A172 (cell line): ENCODE measurements around the gene SEC16A. TPM values are rescaled to one million over a fixed set of nuclear protein-coding genes. Genes with fewer than 3 reads are reported as not detected.

Experiments used
- DNase-seq: peaks from one replicate; pipeline ENCODE4 v3.0.0-alpha.2; 2015; ENCODE audit warnings: low spot score
- total RNA-seq: library from RNA; depleted of rRNA; stranded (reverse); fragments of >200 nt; shearing (Covaris generic); gene quantifications from 2 replicates; pipeline ENCODE4 v1.2.3, GENCODE V29; 2014

SEC16A gene
- total RNA-seq, 1 experiment from 2014 or later = 46.3 TPM

DNA sequence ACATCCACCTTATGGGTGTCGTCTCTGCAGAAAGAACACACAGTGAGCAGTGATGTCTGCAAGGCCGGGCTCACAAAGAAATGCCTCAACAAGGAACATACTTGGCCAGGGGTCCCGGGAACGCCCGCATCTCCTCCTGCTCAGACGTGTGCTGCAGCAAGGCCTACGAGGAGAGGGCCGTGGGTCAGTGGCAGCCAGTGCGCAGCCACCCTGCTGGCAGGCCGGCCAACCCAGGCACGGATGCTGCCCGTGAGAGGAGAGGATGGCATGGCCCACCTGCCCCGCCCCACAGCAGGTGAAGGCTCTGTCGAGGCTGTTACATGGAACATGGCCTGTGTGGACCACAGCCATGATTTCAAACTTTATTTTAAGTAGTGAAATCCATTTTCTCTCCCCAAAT is 19.3 kb downstream of the SEC16A start:
- no peak for DNase-seq

DNA sequence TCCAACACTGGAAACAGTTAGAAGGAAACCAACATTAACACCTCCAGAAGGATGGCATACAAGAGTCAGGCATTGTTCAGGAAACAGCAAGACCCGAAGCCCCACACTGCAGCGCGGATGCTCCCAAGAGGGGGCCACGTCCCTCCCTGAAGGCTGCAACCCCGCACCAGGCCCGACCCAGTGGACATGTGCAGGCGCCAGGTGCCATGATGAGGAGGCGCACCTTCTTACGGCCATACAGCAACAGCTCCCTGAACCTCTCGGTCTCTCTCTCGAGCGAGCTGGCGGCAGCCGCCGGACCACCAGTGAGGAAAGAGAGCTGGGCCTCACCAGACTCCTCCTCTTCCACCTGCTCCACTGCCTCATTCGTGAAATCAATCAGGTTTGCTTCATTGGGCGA is 20.2 kb downstream of the SEC16A start:
- DNase-seq = no peak

DNA sequence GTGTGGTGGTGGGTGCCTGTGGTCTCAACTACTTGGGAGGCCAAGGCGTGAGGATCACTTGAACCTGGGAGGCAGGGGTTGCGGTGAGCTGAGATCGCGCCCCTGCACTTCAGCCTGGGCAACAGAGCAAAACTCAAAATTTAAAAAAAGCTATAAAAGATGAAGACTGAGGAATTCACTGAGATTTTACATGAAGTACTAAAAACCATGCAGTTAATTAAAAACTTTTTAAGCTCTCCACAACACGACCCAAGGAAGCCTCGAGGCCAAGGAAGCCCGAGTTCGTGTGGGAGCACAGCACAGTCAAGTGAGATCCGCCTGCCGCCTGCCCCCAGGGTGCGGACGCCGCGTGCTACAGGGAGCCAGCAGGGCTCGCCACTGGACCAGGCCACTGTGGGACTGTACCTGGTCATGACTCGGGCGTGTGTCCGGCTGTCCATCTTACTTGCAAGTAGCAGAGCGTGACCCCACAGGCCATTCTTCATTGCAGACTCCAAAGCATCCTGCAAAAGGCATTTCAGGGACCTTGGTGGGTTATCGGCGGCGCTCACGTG is 22.0 kb downstream of the SEC16A start:
- DNase-seq = no peak

DNA sequence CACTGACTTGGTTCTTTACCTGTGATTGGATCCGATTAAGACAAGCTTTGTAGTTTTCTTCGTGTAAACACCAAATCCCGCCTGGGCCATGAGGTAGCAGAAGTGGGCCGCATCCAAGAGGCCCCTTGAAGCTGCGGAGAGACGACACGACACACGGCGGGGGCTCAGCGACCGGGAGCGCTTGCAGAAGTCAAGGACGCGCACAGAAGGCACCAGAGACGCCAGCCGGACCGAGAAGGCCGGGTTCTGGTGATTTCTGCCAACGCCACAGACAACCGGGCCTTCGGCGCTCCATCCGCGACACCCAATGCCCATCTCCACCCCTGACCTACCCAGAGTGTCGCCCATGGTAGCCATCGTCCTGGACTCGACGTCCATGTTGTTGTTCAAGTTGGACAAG is 23.4 kb downstream of the SEC16A start:
- DNase-seq = no peak

DNA sequence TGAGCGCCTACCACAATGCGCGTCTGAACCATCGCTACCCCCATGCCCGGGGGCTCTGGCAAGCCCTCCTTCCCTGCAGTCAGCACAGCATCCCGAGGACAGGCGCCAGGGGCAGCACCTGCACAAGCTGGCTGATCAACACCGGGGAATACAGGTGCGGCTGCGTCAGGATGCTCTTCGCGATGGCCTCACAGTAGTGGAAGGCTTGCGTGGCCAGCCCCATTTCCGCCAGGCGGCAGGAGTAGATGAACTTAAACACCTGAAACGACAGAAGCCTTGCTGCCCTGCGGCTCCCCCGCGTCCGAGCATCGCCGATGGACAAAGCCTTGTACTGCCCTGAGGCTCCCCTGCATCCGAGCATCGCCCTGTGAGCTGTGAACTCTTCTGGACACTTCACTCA is 25.5 kb downstream of the SEC16A start:
- no peak for DNase-seq

DNA sequence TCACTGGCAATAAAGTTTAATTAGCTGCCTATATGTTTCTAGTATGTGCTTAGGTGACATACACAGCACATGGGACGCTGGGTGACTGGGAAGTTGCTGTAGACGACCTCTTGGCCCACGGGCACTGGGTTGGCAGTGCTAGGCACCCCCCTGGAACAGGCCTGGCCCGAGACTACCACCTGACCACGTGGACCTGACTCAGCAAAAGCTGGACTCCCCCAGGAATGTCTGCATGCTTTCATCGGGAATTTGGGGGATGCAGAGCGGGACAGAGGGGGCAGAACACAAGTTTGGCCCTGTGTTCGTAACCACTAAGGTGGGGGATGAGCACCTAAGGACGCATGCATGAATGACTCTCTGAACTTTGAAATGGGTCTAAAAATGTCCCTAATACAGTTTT is 26.6 kb downstream of the SEC16A start:
- no peak for DNase-seq

DNA sequence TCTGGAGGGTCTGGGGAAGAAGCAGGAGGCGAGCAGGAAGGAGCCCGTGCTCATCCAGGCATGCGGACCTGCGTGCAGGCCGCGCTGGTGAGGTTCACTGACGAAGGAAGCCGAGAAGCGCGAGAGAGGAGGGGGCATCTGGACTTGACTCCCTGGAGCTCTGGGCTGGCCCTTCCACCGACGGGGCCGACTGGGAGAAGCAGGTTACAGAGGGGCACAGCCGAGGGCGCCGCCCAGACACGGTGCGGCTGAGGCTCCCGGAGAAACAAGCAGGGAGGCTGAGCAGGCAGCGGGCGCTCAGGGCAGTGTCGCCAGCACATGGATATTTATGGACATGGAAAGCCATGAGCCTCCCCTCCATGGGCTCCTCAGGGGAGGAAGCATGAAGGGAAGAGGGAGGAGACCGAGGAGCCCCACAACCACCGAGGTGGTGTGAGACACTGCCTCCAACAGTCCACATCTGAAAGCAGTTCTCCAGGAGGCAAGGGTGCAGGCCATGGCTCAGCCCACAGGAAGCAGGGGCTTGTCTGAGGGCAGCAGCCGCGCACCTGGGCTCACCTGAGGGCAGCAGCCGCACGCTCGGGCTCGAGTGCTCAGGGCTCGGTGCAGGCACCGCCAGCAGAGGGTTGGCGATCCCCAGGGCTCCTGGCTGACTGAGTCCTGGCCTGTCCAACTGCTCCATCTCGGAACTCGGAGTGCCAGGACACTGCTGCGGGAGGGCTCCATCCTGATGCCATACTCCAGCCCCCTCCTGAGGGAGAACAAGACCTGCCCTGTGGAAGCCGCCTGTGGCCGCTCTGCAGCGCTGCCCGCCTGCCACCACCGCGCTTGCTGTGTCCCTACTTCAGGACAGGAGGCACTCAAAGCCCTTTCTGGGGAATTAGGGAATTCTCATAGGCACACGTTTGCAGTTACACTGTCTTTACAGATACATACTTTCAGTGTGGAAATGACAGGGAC is 27.5 kb downstream of the SEC16A start:
- DNase-seq = no peak

DNA sequence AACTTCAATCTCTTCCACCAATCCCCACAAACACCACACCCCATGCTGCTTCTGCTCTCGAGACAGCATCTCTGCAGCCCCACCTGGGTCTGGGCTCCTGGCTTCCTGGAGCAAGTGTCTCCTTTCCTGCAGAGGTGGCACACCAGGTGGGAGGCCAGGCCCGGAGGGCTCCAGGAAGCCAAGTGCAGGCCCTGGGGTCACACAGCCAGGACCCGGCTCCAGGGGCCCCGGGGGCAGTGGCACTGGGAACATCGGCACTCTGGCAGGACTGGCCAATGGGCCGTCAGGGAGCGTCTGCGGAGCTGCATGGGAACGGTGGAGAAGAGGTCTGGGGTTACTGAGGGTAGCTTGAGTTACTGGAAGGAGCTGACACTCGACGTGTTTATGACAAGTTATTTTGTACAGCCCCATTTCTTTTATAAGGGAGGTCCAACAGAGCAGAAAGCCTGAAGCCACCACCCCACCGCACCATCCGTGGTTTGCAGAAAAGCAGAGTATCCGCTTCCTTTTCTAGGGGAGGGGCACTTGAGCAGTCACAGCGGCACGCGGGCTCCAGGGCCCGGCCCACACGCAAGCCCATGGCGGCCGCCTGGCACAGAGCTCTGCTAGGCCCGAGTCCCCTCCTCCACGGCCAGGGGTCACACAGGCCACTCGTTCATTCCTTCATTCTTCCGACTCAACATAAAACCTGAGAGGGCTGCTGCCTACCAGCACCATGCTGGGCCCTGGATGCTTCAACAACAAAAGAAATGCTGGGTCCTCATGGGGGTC is 28.6 kb downstream of the SEC16A start:
- DNase-seq = no peak

DNA sequence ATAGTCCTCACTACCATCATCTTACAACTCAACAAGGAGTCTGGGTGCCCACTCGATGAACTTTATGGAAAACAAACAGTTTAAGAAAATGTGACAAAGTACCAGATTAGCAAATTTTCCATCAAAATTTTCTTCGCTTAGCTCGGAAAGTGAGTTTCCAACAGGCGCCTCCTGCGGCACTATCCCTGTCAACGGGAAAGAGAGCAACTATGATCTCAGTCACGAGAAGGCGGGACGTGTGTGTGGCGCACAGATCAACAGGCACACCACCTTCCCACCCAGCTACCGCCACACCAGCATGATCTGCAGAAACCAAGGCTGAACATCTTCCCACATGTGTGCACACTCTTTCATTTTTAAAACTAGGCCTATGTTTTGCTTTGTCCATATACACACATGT is 29.5 kb downstream of the SEC16A start:
- DNase-seq = no peak

DNA sequence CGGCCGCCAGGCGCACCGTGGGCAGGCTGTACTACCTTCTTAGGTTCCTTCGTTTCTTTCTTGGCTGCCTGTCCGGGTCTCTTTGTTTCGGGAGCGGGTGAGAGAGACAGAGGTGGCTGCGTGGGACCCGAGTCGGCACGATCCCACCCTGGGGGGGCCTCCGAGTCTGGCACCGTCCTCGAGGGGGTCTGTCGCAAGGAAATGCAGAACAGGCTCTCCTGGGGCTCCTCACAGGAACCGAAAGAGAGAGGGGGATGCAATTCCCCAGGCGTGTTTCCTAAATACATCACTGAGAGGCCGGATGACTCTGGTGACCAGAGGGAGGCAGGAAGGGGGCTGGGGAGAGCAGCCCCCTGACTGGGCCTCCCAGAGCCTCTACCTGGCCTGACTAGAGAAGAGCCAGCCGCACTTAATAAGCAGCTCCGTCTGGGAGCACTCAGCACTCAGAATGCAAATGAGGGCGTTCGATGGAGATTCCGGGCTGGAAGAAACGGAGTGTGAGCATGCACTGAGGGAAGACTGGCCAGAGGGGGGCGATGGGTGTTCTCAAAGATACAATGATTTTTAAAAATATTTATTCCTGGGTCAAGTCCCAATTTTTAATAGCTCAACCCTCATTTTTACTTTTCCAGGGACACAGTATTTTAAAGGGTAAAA is 31.5 kb downstream of the SEC16A start:
- no peak for DNase-seq

DNA sequence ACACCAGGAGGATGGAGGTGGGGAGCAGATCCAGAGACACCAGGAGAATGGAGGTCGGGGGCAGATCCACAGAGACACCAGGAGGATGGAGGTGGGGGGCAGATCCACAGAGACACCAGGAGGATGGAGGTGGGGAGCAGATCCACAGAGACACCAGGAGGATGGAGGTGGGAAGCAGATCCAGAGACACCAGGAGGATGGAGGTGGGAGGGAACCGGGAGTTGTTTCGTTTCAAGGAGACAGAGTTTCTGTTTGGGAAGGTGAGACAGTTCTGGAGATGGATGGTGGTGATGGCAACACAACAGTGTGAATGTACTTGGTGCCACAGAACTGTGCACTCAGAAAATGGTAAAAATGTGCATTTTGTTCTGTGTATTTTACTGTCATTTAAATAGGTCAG is 34.2 kb downstream of the SEC16A start:
- DNase-seq = no peak

DNA sequence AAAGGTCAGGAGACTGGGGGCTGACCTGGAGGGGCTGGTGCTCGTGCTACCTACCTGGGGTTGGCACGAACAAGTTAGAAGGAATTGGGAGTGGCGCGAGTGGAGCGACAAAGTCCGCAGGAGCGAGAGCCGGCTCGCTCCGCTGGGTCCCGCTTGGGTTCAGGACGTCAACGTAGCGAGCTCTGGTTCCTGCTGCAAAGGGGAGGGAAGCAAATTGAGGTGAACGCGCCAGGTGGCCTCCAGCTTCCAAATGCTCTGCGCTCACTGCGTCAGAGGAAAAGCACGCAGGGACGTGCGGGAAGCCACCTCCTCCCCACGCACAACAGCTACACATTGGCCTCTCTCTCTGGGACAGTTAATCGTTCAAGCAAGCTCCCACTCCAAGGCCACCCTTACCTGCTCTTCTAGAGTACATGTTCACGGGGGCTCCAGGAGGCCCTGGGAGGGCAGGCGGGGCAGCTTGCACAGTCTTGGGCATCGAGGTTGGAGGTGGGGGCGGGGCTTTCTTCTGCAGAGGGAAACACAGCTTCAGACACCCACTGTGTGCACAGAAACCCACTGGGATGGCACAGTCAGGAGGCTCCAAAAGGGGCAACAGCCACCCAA is 35.6 kb downstream of the SEC16A start:
- DNase-seq = no peak

DNA sequence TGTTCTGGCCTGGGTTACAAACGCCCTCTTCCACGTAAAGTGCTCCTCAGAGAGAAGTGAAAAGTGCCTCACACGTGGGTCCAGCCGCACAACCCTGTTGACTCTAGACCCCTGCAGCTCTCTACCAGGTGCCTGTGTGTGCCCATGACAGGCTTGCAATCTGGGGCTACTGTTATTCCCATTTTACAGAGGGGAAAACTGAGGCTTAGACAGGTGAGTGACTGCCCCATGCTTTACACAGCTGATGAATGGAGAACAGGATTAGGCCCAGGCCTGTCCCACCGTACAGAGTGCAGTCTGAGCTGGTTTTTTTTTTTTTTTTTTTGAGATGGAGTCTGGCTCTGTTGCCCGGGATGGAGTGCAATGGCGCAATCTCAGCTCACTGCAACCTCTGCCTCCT is 37.0 kb downstream of the SEC16A start:
- DNase-seq = no peak

DNA sequence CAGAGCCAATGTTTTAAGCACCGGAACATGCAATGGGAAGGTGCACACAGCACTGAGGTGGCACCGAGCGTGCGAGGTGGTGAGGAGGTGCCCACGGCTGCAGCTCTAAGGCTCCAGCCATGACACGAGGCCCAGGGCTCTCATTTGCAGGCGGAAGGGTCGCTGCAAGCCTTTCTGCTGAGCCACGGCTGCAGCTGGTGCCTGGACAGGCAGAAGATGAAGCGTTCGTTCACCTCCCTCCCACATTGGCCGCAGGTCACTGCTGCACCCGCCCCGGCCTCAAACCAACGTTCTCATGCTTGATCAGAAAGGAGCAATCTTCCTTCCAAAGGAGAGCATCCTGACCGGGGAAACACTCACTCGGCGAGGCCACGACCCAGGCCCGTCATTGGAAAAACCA is 38.7 kb downstream of the SEC16A start:
- DNase-seq = no peak

DNA sequence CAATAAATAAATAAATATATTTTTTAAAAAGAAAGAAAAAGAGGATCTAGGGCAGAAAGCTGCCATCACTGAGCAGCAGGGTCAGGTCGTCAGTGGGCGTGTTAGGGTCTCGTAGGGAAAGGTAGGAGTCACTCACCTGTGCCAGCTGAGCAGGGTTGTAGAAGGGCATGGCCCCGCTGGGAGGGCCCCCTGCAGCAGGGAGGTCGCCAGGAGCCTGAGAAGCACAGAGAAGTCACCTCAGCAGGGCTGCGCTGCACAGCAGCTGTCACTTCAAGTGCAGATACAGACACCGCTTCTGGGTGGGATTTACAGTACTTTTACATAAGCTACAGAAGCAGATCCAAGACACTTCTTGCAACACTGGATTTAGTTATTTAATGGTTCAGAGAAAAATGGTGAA is 39.2 kb downstream of the SEC16A start:
- no peak for DNase-seq

DNA sequence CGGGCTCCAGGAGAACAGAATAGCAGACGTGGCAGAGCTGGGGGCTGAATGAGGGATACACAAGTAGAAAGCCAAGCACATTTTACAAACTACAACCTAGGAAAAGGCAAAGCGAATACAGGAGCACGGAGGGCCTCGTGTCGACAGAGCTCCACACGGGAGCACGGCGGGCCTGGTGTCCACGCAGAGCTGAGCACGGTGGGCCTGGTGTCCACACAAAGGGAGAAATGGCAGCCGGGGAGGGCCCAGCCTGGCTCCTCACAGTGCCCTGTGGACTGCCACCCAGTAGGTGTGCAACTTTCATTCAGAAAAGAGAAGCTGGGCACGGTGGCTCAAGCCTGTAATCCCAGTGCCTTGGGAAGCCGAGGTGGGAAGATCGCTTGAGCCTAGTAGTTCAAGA is 39.8 kb downstream of the SEC16A start:
- DNase-seq = no peak

DNA sequence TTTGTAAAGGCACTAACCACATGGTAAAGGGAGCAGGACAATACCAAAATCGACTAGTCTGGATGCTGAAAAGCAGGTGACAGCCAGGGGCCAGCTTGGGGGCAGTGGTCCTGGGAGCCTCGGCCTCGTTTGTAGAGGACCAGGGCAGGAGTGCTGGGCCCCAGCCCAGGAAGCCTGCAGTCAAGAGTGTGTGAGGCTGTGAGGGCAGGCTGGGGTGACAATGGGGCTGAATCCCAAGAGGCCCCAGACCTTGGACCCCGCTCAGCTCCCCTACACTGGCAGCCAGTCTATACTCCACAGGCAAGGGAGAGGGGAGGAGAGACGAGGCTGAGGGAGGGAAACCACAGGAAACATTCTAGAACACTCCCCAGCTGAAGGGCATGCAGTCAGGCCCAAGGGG is 40.6 kb downstream of the SEC16A start:
- no peak for DNase-seq

DNA sequence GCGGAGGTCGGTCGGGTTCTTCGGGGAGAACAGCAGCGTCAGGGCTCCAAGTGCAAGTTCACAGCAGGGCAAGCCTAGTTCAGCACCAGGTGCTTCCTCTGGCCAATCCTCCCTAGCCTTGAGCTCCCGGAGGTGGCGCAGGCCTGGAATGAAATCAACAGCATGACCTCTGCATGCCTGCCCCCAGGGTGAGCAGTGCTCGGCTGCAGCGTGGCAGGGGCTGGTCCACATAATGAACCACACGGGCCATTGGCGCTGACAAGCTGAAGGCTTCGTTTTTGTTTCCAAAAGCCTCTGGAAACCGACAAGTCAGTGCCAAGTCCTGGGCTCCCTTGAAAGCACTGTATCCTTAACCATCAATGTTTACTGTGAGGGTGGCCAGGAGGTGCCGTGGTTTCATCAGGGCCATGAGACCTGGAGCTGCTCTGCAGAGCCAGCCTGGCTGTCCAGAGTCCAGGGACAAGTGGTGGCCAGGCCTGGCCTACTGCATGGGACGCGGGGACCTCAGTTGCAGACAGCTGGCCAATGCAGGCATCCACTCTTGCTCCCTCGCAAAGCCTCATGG is 41.1 kb downstream of the SEC16A start:
- DNase-seq = peak; percentile 91

DNA sequence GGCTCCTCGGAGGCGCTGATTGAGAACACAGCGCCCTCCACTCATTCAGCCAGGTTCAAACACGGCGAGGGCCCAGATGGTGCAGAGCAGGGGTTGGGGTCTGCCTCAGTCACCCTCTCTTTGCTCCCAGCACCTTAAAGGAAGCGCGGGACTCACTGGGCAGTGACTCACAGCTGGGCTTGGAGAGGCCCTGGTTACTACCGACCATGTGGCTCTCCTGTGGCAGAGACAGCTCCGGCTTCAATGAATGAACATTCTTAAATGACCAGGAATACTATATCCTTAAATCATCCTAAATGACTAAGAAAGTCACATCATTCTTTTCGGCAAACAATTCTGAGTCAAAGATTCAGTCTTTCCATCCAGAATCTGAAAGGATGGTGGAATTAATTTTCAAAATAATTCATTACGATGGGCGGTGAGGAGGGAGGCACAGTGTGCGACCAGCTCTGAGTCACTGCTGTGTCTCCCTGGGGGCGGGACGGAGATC is 41.6 kb downstream of the SEC16A start:
- peak; percentile 94 for DNase-seq

DNA sequence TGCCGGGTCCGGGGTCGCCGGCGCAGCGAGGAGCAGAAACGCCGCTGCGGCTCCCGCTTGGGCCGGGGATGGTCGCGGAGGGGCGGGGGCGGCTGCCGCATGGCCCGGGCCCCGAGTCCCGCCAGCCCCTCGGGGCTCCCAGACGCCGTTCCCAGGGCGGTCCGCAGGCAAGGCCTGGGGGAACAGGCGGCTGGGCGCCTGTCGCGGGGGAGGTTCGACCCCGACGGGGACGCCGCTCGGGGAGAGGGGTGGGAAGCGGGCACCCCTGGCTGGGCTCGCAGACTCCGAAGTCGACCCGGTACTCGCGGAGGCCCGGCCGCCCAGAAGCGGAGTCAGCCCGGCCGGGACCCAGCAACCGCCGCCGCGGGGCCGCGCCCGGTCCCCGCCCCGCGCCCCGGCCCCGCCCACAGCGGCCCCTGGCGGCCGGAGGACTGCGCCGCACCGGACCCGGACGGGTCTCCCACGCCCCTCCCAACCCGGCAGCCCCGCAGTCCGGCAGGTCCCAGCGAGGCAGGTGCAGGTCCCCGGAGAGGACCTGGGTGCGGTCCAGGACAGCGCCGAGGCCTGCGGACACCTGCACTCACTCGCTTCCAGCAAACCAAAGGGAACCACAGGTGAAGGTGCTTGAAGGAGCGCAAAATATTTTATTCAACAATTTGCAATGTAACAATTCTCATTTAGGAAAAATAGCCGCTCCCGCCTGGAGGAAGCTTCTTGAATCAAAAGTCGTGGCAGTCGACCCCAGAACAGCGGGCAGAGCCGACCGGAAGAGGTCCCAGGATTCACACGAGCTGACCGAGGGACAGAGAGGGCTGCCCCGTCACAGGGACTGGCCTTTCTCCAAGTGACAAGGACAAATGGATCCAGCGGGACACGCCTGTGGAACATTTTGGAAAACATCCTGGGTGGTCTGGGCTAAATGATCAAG is 43.1 kb downstream of the SEC16A start, which contains the start of gene INPP5E:
Gene INPP5E (minus strand): TSS at position 365 of the 928 bp plus-strand sequence. CDS start 426 bp downstream, outside the sequence.
- peak; percentile 49 for DNase-seq
